Choroid plexus epithelial cell (primary cell): ENCODE results near the gene AKNA.

Experiments
- DNase-seq: peaks from one replicate; pipeline ENCODE4 v3.0.0-alpha.2; 2010; ENCODE audit warnings: low read depth
- H3K4me3 ChIP-seq: 2 replicates; pipeline ENCODE4 v1.5.1; 2011; ENCODE audit warnings: low read depth, mild to moderate bottlenecking, control low read depth, low read length, moderate library complexity
- CTCF ChIP-seq: conservative IDR thresholded peaks from 2 replicates; pipeline ENCODE4 v1.5.1; 2011; ENCODE audit warnings: low read depth, mild to moderate bottlenecking, control low read depth, inconsistent platforms, low read length, moderate library complexity

Gene AKNA

GRCh38 chr9:114303977-114304376, 83.8 kb downstream of the AKNA start:
- DNase-seq: no peak
- TF ChIP-seq CTCF: no peak

GRCh38 chr9:114303571-114303970, 84.2 kb downstream of the AKNA start:
- DNase-seq: no peak
- no peak for TF ChIP-seq CTCF
- H3K4me3 ChIP-seq: no peak overlapping the region

More at GRCh38 chr9:114303977-114304376, 83.8 kb downstream of the AKNA start:
- no peak overlapping the region for H3K4me3 ChIP-seq

GRCh38 chr9:114302727-114303126, 85.1 kb downstream of the AKNA start:
- TF ChIP-seq CTCF: no peak
- no peak overlapping the region for H3K4me3 ChIP-seq
- no peak for DNase-seq

GRCh38 chr9:114301798-114302565, 85.8 kb downstream of the AKNA start:
- no peak for TF ChIP-seq CTCF
- no peak overlapping the region for H3K4me3 ChIP-seq
- DNase-seq: no peak

- no peak for DNase-seq
- no peak overlapping the region for H3K4me3 ChIP-seq
- no peak for TF ChIP-seq CTCF
These were observed 86.7 kb downstream of the AKNA start for GRCh38 chr9:114300846-114301797.

GRCh38 chr9:114300153-114300845, 87.5 kb downstream of the AKNA start:
- no peak for DNase-seq
- no peak overlapping the region for H3K4me3 ChIP-seq
- TF ChIP-seq CTCF: no peak
